ENCODE measurements around the gene CFAP99.

The CFAP99 gene

GRCh38 chr4:2395038-2395437 is 23.7 kb upstream of the CFAP99 start:
- Mint-ChIP-seq H3K27ac (peak overlapping the region in 1 of 3 experiments; percentile 60), H3K4me1 (peaks cover 53% of the 10 kb centered on the region)
- no peak for TF ChIP-seq CTCF (IDR thresholded peaks at IDR 0.05; ENCODE audit: unreplicated experiment in 3 of 3)

GRCh38 chr4:2395584-2395983 is 23.2 kb upstream of the CFAP99 start:
- H3K4me3 Mint-ChIP-seq = no peak overlapping the region
- H3K27ac Mint-ChIP-seq = no peak overlapping the region
- H3K27me3 Mint-ChIP-seq (ENCODE audit: low read depth) = peaks cover 30% of the 10 kb centered on the region
- no peaks in the 10 kb centered on the region for H3K36me3 Mint-ChIP-seq (ENCODE audit: low read depth)
- peaks cover 53% of the 10 kb centered on the region for H3K4me1 Mint-ChIP-seq
- H3K9me3 Mint-ChIP-seq = no peaks in the 10 kb centered on the region
- TF ChIP-seq CTCF (IDR thresholded peaks at IDR 0.05; ENCODE audit: unreplicated experiment in 3 of 3) = no peak

More at GRCh38 chr4:2395038-2395437, 23.7 kb upstream of the CFAP99 start:
- H3K36me3 Mint-ChIP-seq (ENCODE audit: low read depth) = no peaks in the 10 kb centered on the region
- H3K9me3 Mint-ChIP-seq = no peaks in the 10 kb centered on the region
- peak overlapping the region in 2 of 3 experiments; percentile 68 for H3K4me3 Mint-ChIP-seq
- peaks cover 27% of the 10 kb centered on the region for H3K27me3 Mint-ChIP-seq (ENCODE audit: low read depth)

GRCh38 chr4:2396781-2397368 is 21.9 kb upstream of the CFAP99 start:
- no peak overlapping the region for H3K27ac Mint-ChIP-seq
- TF ChIP-seq CTCF (IDR thresholded peaks at IDR 0.05; ENCODE audit: unreplicated experiment in 3 of 3) = no peak

GRCh38 chr4:2397596-2398379 is 21.0 kb upstream of the CFAP99 start:
- Mint-ChIP-seq H3K27me3 (ENCODE audit: low read depth) (peaks cover 36% of the 10 kb centered on the region), H3K27ac (no peak overlapping the region), H3K4me1 (peaks cover 48% of the 10 kb centered on the region), H3K4me3 (no peak overlapping the region), H3K36me3 (ENCODE audit: low read depth) (no peaks in the 10 kb centered on the region), H3K9me3 (no peaks in the 10 kb centered on the region)
- no peak for TF ChIP-seq CTCF (IDR thresholded peaks at IDR 0.05; ENCODE audit: unreplicated experiment in 3 of 3)

More at GRCh38 chr4:2396781-2397368, 21.9 kb upstream of the CFAP99 start:
- H3K4me3 Mint-ChIP-seq = no peak overlapping the region
- peaks cover 31% of the 10 kb centered on the region for H3K27me3 Mint-ChIP-seq (ENCODE audit: low read depth)
- no peaks in the 10 kb centered on the region for H3K9me3 Mint-ChIP-seq
- H3K36me3 Mint-ChIP-seq (ENCODE audit: low read depth) = no peaks in the 10 kb centered on the region
- H3K4me1 Mint-ChIP-seq = peaks cover 47% of the 10 kb centered on the region

- Mint-ChIP-seq H3K36me3 (ENCODE audit: low read depth) (no peaks in the 10 kb centered on the region), H3K27me3 (ENCODE audit: low read depth) (peaks cover 31% of the 10 kb centered on the region), H3K9me3 (no peaks in the 10 kb centered on the region), H3K27ac (no peak overlapping the region), H3K4me3 (no peak overlapping the region), H3K4me1 (peaks cover 38% of the 10 kb centered on the region)
- no peak for TF ChIP-seq CTCF (IDR thresholded peaks at IDR 0.05; ENCODE audit: unreplicated experiment in 3 of 3)
Measured at GRCh38 chr4:2399216-2399615, 19.5 kb upstream of the CFAP99 start.

All from nephron (organoid).